Stimulated activated naive CD4-positive, alpha-beta T cell treated with Interleukin-2 at 50 U/mL for 16 hours (primary cell): ENCODE results near the gene BAX.

Source experiments
- DNase-seq: peaks from one replicate; lab custom pipeline; 2025; lab: John Stamatoyannopoulos, UW

Gene BAX

GRCh38 chr19:48928164-48929025, 26.3 kb upstream of the BAX start:
- DNase-seq, result no peak

DNA sequence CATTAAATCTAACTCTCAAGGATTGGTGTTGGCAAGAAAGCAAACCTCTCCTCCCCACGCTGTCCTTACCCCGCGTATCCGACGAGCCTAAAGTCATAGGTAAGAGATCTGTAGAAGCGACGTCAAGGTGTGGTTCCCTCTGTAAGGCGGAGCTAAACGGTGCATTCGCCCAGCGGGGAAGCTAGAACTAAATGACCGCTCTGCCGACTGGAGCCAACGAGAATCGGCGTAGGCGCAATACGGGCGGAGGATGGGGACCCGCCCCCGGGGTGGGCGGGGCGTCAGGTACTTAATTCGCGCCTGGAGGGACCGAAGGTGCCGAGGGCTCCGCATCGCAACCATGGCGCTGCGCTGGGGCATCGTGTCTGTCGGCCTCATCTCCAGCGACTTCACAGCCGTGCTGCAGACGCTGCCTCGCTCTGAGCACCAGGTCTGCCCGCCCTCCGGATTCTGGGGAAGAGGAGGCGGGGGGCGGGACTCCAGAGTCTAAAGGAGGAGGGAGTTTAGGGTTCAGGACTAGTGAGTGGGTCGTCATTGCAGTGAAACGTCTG, 21.2 kb upstream of the BAX start, which contains the start of gene DHDH:
Gene DHDH, plus strand, starts transcription at position 318 of the 551 bp plus-strand sequence. Its CDS starts 23 bp downstream, at position 341.
- peak; percentile 73 for DNase-seq

GRCh38 chr19:48934837-48935236, 19.8 kb upstream of the BAX start:
- no peak for DNase-seq

DNA sequence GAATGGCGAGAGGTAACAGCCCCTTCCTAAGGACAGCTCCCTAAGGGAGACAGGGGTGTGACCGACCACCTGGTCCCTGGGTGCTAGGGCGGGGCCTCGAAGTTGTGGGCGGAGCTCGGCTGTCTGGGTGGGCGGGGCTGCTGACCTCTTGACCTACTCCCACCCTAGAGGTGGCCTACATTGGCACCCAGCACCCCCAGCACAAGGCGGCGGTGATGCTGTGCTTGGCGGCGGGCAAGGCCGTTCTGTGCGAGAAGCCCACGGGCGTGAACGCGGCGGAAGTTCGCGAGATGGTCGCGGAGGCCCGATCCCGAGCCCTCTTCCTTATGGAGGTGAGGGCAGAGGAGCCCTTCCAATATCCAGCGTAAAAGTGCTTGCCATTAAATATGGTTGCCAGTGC, 18.8 kb upstream of the BAX start:
- DNase-seq, result no peak

DNA sequence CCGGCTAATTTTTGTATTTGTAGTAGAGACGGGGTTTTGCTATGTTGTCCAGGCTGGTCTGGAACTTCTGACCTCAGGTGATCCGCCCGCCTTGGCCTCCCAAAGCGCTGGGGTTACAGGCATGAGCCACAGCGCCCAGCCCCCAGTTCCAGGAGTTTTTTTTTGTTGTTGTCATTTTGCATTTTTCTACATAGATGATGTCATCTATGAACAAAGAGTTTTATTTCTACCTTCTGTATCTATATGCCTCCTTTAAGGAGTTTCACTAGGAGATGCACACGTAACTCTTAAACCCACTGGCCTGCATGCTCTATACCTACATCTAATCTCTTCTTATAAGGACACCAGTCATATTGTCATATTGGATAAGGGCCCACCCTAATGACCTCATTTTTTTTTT, 16.4 kb upstream of the BAX start:
- no peak for DNase-seq

GRCh38 chr19:48940902-48941301, 13.8 kb upstream of the BAX start:
- DNase-seq, result no peak

DNA sequence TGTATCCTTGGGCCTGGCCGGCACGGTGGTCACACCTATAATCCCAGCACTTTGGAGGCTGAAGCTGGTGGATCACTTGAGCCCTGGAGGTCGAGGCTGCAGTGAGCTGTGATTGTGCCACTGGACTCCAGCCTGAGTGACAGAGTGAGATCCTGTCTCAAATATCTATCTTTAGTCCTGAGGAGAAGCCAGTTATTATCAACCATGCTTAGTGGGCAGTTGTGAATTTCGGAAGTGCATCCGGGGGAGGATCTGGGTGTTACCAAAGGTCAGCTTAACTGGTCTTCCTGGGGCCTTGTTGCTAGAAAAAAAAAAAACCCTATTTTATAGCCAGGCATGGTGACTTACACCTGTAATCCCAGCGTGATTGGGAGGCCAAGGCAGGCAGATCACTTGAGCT, 11.6 kb upstream of the BAX start:
- DNase-seq, result no peak

DNA sequence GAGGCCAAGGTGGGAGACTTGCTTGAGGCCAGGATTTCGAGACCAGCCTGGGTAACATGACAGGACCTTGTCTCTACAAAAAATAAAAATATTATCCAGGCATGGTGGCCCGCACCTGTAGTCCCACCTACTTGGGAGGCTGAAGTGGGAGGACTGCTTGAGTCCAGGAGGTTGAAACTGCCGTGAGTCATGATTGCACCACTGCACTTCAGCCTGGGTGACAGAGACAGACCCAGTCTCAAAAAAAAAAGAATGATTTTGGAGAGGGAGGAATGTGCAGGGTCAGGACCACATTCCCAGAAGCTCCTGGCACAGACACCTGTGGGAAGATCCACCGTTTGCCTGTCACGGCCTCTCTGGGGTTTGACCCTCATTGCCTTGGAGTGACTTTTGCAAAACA, 9.3 kb upstream of the BAX start:
- no peak for DNase-seq

- DNase-seq, result no peak
Observed at GRCh38 chr19:48945817-48946216, 8.9 kb upstream of the BAX start.

DNA sequence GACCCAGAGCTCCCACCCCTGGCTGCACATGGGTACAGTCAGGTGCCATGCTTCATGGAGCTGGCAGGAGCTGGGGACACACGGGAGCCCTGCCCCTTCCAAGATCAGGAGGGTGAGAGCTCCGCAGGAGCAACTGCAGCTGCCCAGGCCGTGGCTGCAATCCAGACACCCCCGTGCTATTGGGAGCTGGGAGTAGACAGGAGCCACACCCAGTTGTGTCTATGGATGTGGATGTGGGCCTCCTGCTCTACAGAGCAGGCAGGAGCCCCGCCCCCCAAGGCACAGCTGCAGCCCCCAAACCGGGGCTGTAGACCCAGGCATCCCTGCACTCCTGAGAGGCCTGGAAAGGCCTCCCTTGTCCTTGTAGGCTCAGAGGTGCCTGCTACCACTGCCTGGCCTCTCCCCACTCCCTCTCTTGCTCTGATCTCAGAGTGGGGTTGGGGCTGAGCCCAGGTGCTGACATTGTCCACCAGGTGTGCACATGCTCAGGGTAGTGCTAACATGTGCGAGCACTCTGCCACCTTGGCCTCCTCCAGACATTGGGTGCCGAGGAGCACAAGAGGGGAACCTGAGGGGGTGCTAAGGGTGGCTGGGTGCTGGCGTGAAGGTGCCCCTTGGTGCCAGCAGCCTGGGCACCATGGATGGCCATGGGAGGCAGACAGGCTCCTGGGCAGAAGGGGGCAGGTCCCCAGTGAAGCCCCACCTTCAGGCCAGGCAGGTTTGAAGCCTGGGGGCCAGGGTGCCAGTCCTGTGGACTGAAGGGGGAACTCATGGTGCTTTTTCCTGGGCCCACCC, 8.0 kb upstream of the BAX start:
- no peak for DNase-seq

DNA sequence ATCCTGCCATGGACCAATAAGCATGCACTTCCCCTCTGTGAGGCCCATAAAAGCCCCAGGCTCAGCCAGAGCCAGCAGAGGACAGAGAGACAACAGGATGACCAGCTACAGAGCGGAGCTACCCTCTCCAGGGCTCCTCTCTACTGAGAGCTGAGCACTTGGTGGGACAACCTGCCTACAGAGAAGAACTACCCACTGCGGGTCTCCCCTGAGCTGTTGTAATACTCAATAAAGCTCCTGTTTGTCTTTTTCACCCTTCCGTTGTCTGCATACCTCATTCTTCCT, 7.5 kb upstream of the BAX start:
- no peak for DNase-seq

DNA sequence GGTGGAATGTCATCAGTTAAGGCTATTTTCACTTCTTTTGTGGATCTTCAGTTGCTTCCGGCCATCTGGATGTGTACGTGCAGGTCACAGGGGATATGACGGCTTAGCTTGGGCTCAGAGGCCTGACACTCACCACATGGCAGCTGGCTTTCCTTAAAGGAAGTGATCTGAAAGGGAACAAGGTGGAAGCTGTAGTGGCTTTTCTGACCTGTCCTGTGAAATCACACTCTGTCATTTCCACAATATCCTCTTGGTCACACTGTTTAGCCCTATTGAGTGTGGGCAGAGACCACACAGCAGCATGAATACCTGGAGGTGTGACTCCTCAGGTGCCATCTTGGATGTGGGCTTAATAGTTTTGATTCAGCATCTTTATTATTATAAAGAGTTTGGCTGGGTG, 4.5 kb upstream of the BAX start:
- DNase-seq, result no peak

GRCh38 chr19:48950830-48951519, 3.7 kb upstream of the BAX start:
- DNase-seq, result no peak

GRCh38 chr19:48953141-48953540, 1.5 kb upstream of the BAX start:
- DNase-seq, result no peak

- no peak for DNase-seq
Observed at GRCh38 chr19:48953990-48954594, 583 bp upstream of the BAX start.

GRCh38 chr19:48955308-48955958, 758 bp downstream of the BAX start:
- no peak for DNase-seq

- DNase-seq, result no peak
Observed at GRCh38 chr19:48958006-48958405, 3.3 kb downstream of the BAX start.

DNA sequence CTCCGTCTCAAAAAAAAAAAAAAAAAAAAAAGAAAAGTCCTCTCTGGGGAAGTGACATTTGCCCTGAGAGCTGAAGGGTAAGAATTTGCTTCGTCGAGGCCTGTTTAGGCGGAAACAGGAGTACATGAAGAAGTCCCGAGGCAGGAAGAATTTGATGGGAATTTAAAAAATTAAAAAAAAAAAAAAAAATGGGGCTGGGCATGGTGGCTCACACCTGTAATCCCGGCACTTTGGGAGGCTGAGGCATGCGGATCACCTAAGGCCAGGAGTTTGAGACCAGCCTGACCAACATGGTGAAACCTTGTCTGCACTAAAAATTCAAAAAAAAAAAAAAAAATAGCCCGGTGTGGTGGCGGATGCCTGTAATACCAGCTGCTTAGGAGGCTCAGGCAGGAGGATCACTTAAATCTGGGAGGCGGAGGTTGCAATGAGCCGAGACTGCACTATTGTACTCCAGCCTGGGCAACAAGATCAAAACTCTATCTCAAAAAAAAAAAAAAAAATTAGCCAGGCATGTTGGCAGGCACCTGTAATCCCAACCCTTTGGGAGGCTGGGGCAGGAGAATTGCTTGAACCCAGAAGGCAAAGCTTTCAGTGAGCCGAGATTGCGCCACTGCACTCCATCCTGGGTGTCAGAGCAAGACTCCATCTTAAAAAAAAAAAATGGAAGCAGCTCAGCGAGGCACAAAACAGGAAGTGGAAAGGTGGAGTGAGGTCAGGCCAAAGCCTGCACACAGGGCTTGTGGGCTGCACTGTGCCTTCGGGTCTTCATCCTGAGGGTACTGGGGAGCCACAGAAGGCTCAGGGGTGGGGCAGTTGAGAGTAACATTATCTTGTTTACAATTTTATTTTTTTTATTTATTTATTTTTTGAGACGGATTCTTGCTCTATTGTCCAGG, 4.9 kb downstream of the BAX start:
- DNase-seq, result no peak

- no peak for DNase-seq
Observed at GRCh38 chr19:48961051-48961649, 6.5 kb downstream of the BAX start.

DNA sequence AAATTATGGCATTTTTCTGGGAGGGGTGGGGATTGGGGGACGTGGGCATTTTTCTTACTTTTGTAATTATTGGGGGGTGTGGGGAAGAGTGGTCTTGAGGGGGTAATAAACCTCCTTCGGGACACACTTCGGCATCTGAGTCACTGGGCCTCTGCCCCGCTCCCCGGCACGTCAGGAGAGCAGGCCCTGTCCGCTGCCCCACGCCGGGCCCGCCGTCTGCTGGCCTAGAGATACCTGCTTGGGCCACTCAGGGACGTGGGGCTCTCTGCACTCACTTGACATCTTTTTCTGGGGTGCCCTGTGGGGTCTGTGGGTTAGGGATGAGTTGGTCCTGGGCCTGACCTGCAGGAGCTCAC, 7.0 kb downstream of the BAX start:
- DNase-seq, result no peak
